ENCODE data around the gene TUBGCP4.

TUBGCP4 gene

DNA sequence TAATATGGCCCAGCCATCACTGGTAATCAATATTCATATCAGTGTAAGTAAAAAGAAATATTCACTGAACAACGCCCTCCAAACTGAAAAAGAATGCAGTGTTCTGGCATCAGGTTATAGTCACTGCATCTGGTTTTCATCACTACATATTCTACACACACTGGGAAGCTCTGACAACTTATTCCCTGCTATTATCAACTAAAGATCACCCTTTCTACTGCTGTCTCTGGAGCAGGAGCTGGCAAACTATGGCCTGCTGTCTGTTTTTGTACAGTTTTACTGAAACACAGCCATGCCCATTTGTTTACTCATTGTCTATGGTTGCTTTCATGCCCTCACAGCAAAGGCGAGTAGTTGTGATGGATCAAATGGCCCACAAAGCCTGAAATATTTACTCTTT is 35.3 kb downstream of the TUBGCP4 start:
- DNase-seq: no peak

GRCh38 chr15:43406808-43407207 is 35.9 kb downstream of the TUBGCP4 start:
- DNase-seq: no peak

GRCh38 chr15:43408789-43409188 is 37.9 kb downstream of the TUBGCP4 start:
- DNase-seq: no peak

GRCh38 chr15:43410572-43411214 is 39.8 kb downstream of the TUBGCP4 start:
- no peak for DNase-seq

DNA sequence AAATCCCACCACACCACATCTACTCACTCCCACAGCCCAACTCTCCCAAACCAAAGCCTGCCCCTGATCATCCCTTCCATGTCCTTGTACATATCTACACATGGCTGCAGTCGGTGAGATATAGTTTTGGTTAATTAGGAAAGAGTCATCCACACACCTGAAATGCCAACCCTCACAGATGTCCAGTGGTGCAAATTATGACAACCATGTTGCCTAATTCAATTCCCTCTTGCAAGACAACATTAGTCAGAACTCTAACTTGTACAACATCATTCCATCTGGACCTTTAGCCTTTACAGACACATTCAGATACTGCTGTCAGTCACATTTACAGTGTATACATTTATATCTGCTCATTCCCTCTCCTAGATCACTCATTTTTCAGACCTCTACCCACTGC is 41.2 kb downstream of the TUBGCP4 start:
- no peak for DNase-seq

- DNase-seq: no peak
These were observed 43.3 kb downstream of the TUBGCP4 start for GRCh38 chr15:43414196-43414595.

- DNase-seq: no peak
These were observed 49.5 kb downstream of the TUBGCP4 start for GRCh38 chr15:43420435-43420834.

GRCh38 chr15:43420876-43421275 is 50.0 kb downstream of the TUBGCP4 start:
- no peak for DNase-seq

DNA sequence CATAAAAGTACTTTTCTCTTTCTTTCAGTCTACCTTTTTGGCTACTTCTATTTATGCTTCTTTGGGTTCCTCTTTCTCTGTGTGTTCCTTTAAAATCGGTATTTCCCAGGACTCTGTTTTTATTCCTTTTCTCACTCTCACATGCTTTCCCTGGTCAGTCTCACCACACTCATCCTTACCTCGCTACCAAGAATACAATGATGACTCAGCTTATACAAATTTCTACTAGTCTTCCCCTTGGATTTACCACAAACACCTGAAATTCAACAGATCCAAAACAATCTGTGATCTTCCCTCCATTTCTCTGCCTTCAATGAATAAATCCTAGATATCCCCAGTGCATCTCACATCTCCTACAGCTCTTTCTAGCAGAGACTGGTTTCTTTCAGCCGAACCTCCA is 52.9 kb downstream of the TUBGCP4 start:
- DNase-seq: no peak

- no peak for DNase-seq
These were observed 58.8 kb downstream of the TUBGCP4 start for GRCh38 chr15:43429687-43430086.

- no peak for DNase-seq
These were observed 62.3 kb downstream of the TUBGCP4 start for GRCh38 chr15:43433165-43433564.

DNA sequence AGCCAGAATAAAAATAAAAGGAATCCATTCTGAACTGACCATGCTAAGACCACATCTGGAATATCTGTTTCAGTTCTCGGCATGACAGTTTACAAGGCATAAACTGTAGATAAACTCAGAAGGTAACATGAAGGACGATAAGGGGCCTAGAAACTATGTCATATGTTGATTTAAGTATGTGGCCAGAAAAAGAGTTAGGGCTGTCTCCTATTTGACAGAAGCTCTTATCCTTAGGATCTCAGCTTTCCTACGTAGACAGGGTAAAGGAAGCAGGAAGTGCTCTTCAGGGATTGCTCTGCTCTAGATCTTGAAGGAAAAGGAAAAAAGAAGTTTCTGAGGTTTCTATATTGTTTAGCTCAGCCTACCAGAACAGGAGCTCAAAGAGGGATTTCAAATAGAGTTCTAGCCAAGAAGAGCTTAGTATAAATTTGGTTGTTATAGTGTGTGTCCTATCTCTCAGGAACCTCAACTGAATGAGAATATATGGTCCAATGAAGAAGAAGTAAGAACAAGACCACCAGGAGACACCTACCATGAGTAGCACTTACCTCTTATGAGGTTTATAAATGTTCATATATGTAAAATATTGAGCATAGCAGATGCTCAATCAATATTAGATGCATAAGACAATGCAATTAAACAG is 62.9 kb downstream of the TUBGCP4 start:
- no peak for DNase-seq

DNA sequence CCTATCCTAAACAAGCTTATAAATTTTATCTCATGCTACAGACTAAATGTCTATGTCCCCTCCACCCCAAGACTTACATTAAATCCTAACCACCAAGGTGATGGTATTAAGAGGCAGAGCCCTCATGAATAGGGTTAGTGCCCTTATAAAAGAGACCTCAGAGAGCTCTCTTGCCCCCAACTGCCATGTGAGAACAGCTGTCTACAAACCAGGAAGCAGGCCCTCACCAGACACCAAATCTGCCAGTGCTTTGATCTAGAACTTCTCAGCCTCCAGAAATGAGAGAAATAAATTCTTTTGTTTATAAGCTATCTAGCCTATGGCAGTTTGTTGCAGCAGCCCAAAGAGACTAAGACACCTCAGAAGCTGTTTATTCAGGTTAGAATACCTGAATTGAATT is 63.5 kb downstream of the TUBGCP4 start:
- DNase-seq: no peak

DNA sequence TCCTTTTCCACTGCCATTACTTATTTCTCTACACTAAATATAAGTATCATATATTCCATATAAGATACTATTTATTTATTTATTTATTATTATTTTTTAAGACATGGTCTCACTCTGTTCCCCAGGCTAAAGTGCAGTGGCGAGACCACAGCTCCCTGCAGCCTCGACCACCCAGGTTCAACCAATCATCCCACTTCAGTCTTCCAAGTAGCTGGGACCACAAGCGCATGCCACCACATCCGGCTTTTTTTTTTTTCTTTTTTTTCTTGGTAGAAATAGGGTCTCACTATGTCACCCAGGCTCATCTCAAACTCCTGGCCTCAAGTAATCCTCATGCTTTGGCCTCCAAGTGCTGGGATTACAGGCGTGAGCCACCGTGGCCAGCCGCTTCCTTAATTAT is 65.5 kb downstream of the TUBGCP4 start:
- no peak for DNase-seq

DNA sequence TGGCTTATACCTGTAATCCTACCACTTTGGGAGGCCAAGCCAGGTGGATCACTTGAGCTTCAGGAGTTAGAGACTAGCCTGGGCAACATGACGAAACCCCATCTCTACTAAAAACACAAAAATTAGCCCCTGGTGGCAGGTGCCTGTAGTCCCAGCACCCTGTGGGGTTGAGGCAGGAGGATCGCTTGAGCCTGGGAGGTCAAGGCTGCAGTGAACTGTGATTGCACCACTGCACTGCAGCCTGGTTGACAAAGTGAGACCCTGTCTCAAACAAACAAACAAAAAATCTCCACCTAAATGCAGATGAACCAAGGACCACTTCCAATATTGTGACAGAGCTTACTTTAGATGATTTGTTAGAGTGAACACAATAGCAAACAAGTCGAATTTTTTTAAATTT is 68.4 kb downstream of the TUBGCP4 start:
- DNase-seq: no peak

- DNase-seq: peak; percentile 48 to 78
These were observed 69.9 kb downstream of the TUBGCP4 start for GRCh38 chr15:43440721-43441281.

GRCh38 chr15:43441316-43441715 is 70.4 kb downstream of the TUBGCP4 start:
- DNase-seq: peak in 1 of 2 experiments; percentile 5

DNA sequence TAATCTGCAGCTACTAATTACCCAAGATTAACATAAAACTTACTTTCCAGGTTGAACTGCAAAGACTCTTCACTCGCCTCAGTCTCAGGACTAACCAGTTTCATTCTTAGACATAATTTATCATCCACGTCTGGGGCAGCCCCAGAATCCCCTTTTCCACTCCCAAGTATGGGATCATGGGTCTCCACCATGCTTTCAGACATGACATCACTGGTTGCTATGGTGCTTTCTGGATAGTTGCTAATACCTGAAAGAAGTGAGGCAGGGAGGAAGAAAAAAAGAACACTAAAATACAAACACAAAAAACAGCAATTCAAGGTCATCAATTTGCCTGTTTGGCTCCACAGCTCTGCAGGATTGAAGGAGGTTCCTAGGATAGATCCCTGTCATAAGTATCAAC is 75.4 kb downstream of the TUBGCP4 start:
- no peak for DNase-seq

GRCh38 chr15:43449981-43450380 is 79.1 kb downstream of the TUBGCP4 start:
- no peak for DNase-seq
